ENCODE results near the gene ANKS1B. TPM values are rescaled to one million over a fixed set of nuclear protein-coding genes. Genes with fewer than 3 reads are reported as not detected.

ANKS1B gene
- total RNA-seq, 1 experiment from 2014 or later, result 0.54 TPM

- TF ChIP-seq REST (IDR thresholded peaks at IDR 0.05; ENCODE audit: low read depth) (no peak), YY1 (IDR thresholded peaks at IDR 0.05; ENCODE audit: extremely low read depth, insufficient replicate concordance, low read depth, low read length) (no peak)
- no peak overlapping the region for H3K9ac ChIP-seq (ENCODE audit: low read length)
- intact Hi-C loops (cut with micrococcal nuclease), result no loop called here
- H3K9me3 ChIP-seq (ENCODE audit: control insufficient read depth in 1 of 2, insufficient read depth in 1 of 2, low read depth in 1 of 2, low read length in 2 of 2), result no peaks in the 10 kb centered on the region
- H3K36me3 ChIP-seq (ENCODE audit: control insufficient read depth in 1 of 2, insufficient read depth in 2 of 2, low read length in 2 of 2), result no peaks in the 10 kb centered on the region
- H3K4me3 ChIP-seq (replicated peaks in 1 of 2; ENCODE audit: low read depth in 1 of 2, low read length in 2 of 2), result no peak overlapping the region
- ATAC-seq, result no peak
- H3K27me3 ChIP-seq (ENCODE audit: insufficient read depth, low read length), result no peaks in the 10 kb centered on the region; the same call in 1 of the 2 replicates
- no peak overlapping the region for H3K27ac ChIP-seq (ENCODE audit: low read depth, low read length)
- ChIA-PET RAD21 (ENCODE audit: low non-redundant PET in 1 of 2, low total read pairs in 2 of 2, uncharacterized antibody in 2 of 2, unreplicated experiment in 2 of 2) (no interaction called here), CTCF (no interaction called here), POLR2A (no interaction called here)
- no peaks in the 10 kb centered on the region for H4K20me1 ChIP-seq (ENCODE audit: insufficient read depth)
- no peaks in the 10 kb centered on the region for H3K79me2 ChIP-seq (ENCODE audit: insufficient read depth, low read length)
- DNase-seq (ENCODE audit: low read depth, low spot score), result no peak
- H2AFZ ChIP-seq (ENCODE audit: low read depth, low read length, poor library complexity, severe bottlenecking), result no peak overlapping the region
- no peaks in the 10 kb centered on the region for H3K9me2 ChIP-seq (ENCODE audit: insufficient read depth)
- no peak overlapping the region for H3K4me2 ChIP-seq (ENCODE audit: low read length)
- H3K4me1 ChIP-seq (ENCODE audit: control insufficient read depth in 1 of 2, insufficient read depth in 2 of 2, low read length in 2 of 2), result no peaks in the 10 kb centered on the region
- no TSS peak for BruUV-seq (replicated peaks)
Observed at GRCh38 chr12:99505805-99506204, 478.9 kb downstream of the ANKS1B start.

DNA sequence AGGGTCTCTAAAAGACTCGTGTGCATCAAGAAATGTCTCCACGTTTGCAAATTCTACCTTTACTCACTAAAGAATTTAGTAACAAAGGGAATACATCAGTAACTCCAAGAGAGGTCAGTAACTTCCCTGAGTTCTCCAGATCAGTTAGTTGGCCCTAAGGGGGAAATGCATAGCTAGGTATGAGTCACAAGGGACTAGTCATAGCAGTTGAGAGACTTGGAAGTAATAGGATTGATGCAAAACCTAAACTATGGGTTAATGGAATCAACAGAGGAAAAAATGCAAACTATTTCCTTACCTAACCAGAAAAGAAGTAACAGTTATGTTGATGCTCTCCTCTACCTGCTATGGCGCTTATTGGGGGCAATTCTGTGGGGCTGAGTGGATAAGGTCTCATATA lies 486.0 kb downstream of the ANKS1B start:
- Histone ChIP-seq H4K20me1 (ENCODE audit: insufficient read depth) (no peaks in the 10 kb centered on the region), H3K79me2 (ENCODE audit: insufficient read depth, low read length) (no peaks in the 10 kb centered on the region), H3K36me3 (ENCODE audit: control insufficient read depth in 1 of 2, insufficient read depth in 2 of 2, low read length in 2 of 2) (no peaks in the 10 kb centered on the region), H3K9ac (ENCODE audit: low read length) (no peak overlapping the region), H3K27ac (ENCODE audit: low read depth, low read length) (no peak overlapping the region), H3K4me3 (replicated peaks in 1 of 2; ENCODE audit: low read depth in 1 of 2, low read length in 2 of 2) (no peak overlapping the region), H3K9me2 (ENCODE audit: insufficient read depth) (no peaks in the 10 kb centered on the region; the same call in 1 of the 2 replicates), H3K4me1 (ENCODE audit: control insufficient read depth in 1 of 2, insufficient read depth in 2 of 2, low read length in 2 of 2) (no peaks in the 10 kb centered on the region), H3K27me3 (ENCODE audit: insufficient read depth, low read length) (no peaks in the 10 kb centered on the region; the same call in 1 of the 2 replicates), H3K4me2 (ENCODE audit: low read length) (no peak overlapping the region), H2AFZ (ENCODE audit: low read depth, low read length, poor library complexity, severe bottlenecking) (no peak overlapping the region), H3K9me3 (ENCODE audit: control insufficient read depth in 1 of 2, insufficient read depth in 1 of 2, low read depth in 1 of 2, low read length in 2 of 2) (no peaks in the 10 kb centered on the region)
- intact Hi-C loops (cut with micrococcal nuclease), result no loop called here
- ChIA-PET RAD21 (ENCODE audit: low non-redundant PET in 1 of 2, low total read pairs in 2 of 2, uncharacterized antibody in 2 of 2, unreplicated experiment in 2 of 2) (no interaction called here), POLR2A (no interaction called here), CTCF (no interaction called here)
- no peak for DNase-seq (ENCODE audit: low read depth, low spot score)
- no TSS peak for BruUV-seq (replicated peaks)
- ATAC-seq, result no peak
- no peak for TF ChIP-seq EZH2 (IDR thresholded peaks at IDR 0.05)
- no peak for TF ChIP-seq CBX3 (IDR thresholded peaks at IDR 0.05; ENCODE audit: low read depth)
- TF ChIP-seq SP1 (IDR thresholded peaks at IDR 0.05; ENCODE audit: low read depth), result no peak
- TF ChIP-seq EZH2phosphoT487 (IDR thresholded peaks at IDR 0.05; ENCODE audit: borderline replicate concordance), result no peak
- TF ChIP-seq MAX (IDR thresholded peaks at IDR 0.05), result no peak
- no peak for TF ChIP-seq ZNF274 (IDR thresholded peaks at IDR 0.05; ENCODE audit: low read depth, low read length)
- TF ChIP-seq ATF3 (IDR thresholded peaks at IDR 0.05), result no peak
- TF ChIP-seq EGR1 (IDR thresholded peaks at IDR 0.05; ENCODE audit: low read depth), result no peak
- TF ChIP-seq REST (IDR thresholded peaks at IDR 0.05; ENCODE audit: low read depth), result no peak

Measured in HCT116 (cell line).